ENCODE measurements around the gene FBXW10B. TPM values are rescaled to one million over a fixed set of nuclear protein-coding genes. Genes with fewer than 3 reads are reported as not detected.
"Not testable (repeated sequence)": the region's sequence is repeated elsewhere in the genome, so short reads cannot be mapped to it uniquely, and the experiment has no call there.

The FBXW10B gene
- total RNA-seq, 4 donors from 2014 or later, result 0.53 to 9.9 (median 4.6) TPM

- no peak overlapping the region for H3K4me3 ChIP-seq
- no peaks in the 10 kb centered on the region for H3K4me1 ChIP-seq
- no peaks in the 10 kb centered on the region for H3K9me3 ChIP-seq
- no peak for DNase-seq
- no peaks in the 10 kb centered on the region for H3K36me3 ChIP-seq
- H3K27me3 ChIP-seq, result no peaks in the 10 kb centered on the region
- no peak for TF ChIP-seq POLR2A (IDR thresholded peaks at IDR 0.05)
- TF ChIP-seq, protein P1, sequence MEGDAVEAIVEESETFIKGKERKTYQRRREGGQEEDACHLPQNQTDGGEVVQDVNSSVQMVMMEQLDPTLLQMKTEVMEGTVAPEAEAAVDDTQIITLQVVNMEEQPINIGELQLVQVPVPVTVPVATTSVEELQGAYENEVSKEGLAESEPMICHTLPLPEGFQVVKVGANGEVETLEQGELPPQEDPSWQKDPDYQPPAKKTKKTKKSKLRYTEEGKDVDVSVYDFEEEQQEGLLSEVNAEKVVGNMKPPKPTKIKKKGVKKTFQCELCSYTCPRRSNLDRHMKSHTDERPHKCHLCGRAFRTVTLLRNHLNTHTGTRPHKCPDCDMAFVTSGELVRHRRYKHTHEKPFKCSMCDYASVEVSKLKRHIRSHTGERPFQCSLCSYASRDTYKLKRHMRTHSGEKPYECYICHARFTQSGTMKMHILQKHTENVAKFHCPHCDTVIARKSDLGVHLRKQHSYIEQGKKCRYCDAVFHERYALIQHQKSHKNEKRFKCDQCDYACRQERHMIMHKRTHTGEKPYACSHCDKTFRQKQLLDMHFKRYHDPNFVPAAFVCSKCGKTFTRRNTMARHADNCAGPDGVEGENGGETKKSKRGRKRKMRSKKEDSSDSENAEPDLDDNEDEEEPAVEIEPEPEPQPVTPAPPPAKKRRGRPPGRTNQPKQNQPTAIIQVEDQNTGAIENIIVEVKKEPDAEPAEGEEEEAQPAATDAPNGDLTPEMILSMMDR (IDR thresholded peaks at IDR 0.05), result no peak
- H3K27ac ChIP-seq, result no peak overlapping the region
These were observed 39.7 kb upstream of the FBXW10B start for GRCh38 chr17:15659236-15659635.

- Histone ChIP-seq H3K9me3 (no peaks in the 10 kb centered on the region), H3K4me3 (no peak overlapping the region), H3K27ac (no peak overlapping the region), H3K27me3 (no peaks in the 10 kb centered on the region), H3K4me1 (no peaks in the 10 kb centered on the region), H3K36me3 (no peaks in the 10 kb centered on the region)
- no peak for DNase-seq
- TF ChIP-seq, protein P1 (IDR thresholded peaks at IDR 0.05), result no peak
- TF ChIP-seq POLR2A (IDR thresholded peaks at IDR 0.05), result no peak
These were observed 38.8 kb upstream of the FBXW10B start for GRCh38 chr17:15658296-15658695.

DNA sequence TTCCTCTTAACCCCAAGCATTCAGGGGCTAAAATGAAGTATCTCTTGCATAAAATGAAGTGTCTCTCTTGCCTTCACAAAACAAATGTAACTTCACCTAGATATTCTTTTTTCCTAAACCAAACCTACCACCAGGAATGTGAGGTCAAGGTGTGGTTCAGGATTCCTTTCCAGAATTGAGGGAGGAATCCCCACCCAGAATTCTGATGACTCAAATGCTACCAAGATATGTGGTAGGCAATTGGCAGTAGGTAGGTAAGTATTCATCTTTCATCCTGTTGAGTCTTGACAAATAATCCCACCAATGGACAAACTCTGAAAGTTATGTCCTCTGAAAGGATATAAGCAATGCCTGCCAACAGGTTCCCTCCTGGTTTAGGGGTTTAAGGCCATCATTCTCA is 38.4 kb upstream of the FBXW10B start:
- H3K9me3 ChIP-seq, result no peaks in the 10 kb centered on the region
- no peak for DNase-seq
- H3K27ac ChIP-seq, result no peak overlapping the region

GRCh38 chr17:15654886-15655561 is 35.5 kb upstream of the FBXW10B start:
- DNase-seq, result no peak
- Histone ChIP-seq H3K36me3 (no peaks in the 10 kb centered on the region), H3K4me1 (peaks cover 0 to 13% (median 0%) of the 10 kb centered on the region in 4 donors), H3K4me3 (no peak overlapping the region), H3K9me3 (no peaks in the 10 kb centered on the region), H3K27ac (no peak overlapping the region), H3K27me3 (no peaks in the 10 kb centered on the region)
- TF ChIP-seq, protein P1 (IDR thresholded peaks at IDR 0.05), result no peak
- TF ChIP-seq POLR2A (IDR thresholded peaks at IDR 0.05), result no peak

More for the DNA sequence above, 38.4 kb upstream of the FBXW10B start:
- no peak overlapping the region for H3K4me3 ChIP-seq
- no peaks in the 10 kb centered on the region for H3K27me3 ChIP-seq
- H3K36me3 ChIP-seq, result no peaks in the 10 kb centered on the region
- TF ChIP-seq, protein P1 (IDR thresholded peaks at IDR 0.05), result no peak
- no peak for TF ChIP-seq POLR2A (IDR thresholded peaks at IDR 0.05)
- no peaks in the 10 kb centered on the region for H3K4me1 ChIP-seq

DNA sequence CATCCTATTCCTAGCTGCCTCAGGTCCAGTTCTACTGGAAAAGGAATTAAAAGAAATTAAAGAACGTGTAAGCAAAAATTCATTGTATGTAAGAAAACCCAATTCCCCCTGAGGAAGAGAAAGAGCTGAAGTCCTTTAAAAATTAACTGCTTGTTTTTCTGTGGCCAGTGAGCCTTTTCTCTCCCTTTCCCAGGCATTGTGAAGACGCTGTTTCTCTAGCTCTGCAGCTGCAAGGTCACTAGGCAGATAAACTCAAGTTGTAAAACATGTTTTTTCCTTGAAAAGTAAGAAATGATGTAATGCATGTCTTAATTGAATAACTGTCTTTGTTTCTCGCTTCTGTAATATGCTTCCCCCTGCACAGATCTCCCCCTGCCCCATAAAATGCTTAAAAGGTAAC is 34.9 kb upstream of the FBXW10B start:
- not testable (repeated sequence) for H3K4me3 ChIP-seq, H3K27ac ChIP-seq, H3K27me3 ChIP-seq, DNase-seq, H3K9me3 ChIP-seq, H3K36me3 ChIP-seq
- H3K4me1 ChIP-seq, result peaks cover 0 to 20% (median 2%) of the 10 kb centered on the region in 4 donors

DNA sequence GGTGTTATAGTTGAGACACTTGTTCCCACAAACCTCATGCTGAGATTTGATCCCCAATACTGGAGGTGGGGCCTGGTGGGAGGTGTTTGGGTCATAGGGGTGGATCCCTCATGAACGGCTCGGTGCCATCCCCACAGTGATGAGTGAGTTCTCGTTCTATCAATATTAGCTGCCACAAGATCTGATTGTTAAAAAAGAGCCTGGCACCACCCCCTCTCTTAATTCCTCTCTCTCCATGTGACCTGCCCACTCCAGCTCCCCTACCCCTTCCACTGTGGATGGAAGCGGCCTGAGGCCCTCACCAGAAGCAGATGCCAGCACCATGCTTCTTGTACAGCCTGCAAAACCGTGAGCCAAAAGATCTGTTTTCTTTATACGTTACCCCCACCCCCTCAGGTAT is 33.5 kb upstream of the FBXW10B start:
- Histone ChIP-seq H3K27me3 (no peaks in the 10 kb centered on the region), H3K27ac (no peak overlapping the region), H3K4me1 (peaks cover 0 to 28% (median 4%) of the 10 kb centered on the region in 4 donors), H3K9me3 (no peaks in the 10 kb centered on the region), H3K36me3 (no peaks in the 10 kb centered on the region), H3K4me3 (no peak overlapping the region)
- TF ChIP-seq POLR2A (IDR thresholded peaks at IDR 0.05), result no peak
- TF ChIP-seq, protein P1 (IDR thresholded peaks at IDR 0.05), result no peak
- no peak for DNase-seq

Data from Peyer's patch (tissue), 4 donors.